Activated gamma-delta T cell treated with anti-CD3 and anti-CD28 coated beads, Interleukin-2, amount 50 U/mL, for 16 hours (primary cell): ENCODE measurements around the gene KCNC1.

Source experiments
- DNase-seq: peaks from one replicate; pipeline ENCODE4 v3.0.0-alpha.2; 2020; ENCODE audit warnings: low read depth

Gene KCNC1

DNA sequence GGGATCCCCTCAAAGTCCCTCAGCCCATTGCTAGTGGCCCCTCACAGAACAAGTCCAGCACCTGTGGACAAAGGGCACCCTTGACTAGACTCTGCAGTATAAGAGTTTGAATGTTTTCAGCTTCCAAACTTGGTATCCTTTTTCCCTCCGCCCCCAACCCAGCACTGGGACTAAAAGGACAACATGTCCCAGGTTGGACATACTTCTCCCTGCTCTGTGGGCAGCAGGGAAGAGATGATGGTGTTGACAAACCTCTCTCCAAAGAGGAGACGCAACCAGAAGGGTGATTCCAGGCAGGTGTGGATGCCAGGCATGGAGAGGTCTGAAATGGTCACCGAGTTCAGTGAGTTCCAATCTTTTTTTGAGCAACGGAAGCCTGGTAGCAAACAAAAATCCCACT lies 19.7 kb upstream of the KCNC1 start:
- no peak for DNase-seq

DNA sequence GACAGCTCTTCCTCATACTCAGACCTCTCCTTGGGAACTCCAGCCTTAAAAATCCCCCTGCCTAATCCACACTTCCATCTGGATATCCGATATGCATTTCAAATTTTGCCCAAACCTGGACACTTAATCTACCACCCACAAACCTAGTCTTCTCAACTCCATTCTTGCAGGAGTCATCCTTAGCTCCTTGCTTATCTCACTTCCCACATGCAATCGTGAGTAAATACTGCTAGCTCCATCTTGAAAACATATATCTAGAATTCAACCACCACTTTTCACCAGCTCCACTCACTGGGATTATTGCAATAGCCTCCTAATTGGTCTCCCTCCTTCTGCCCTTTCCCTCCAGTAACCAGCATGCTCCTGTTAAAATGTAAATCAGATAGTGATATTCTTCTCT lies 17.8 kb upstream of the KCNC1 start:
- no peak for DNase-seq

DNA sequence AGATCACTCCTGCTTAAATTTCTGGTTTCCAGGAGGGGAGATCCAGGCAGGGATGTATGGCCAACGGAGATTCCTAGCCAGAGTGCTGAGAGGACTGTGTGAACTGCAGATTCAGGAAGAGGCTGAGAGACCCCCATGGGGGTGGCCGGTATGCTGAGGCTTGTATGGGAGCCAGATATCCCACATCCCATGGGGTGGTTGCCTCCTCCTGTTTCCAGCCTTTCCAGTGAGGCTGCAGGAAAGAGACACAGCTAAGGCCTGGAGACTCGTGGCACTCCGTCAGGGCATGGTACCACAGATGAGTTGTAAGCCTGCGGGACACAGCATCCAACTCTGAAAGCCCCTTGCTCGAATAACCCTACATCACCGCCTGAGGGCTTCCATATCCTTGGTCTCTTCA lies 16.6 kb upstream of the KCNC1 start:
- no peak for DNase-seq

DNA sequence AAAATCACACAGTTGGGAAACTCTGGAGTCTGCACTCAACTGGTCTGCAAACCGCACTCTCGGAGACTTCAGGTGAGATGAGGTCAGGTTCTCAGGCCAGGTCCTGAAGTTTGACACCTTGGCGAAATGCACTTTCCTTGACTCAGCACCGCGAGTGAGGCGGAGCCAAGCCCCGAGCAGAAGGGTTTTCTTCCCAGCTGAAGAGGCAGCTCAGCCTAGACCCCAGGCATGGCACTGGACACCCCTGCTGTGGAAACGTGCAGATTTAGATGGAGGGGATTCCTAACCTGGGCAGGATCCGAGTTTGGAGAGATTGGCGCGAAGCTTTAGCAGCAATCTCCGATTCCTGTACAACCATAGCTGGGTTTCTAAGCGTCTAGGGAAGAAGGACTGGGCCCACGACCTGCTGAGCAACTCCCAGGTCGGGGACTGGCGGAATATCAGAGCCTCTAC lies 16.0 kb upstream of the KCNC1 start:
- DNase-seq: no peak

DNA sequence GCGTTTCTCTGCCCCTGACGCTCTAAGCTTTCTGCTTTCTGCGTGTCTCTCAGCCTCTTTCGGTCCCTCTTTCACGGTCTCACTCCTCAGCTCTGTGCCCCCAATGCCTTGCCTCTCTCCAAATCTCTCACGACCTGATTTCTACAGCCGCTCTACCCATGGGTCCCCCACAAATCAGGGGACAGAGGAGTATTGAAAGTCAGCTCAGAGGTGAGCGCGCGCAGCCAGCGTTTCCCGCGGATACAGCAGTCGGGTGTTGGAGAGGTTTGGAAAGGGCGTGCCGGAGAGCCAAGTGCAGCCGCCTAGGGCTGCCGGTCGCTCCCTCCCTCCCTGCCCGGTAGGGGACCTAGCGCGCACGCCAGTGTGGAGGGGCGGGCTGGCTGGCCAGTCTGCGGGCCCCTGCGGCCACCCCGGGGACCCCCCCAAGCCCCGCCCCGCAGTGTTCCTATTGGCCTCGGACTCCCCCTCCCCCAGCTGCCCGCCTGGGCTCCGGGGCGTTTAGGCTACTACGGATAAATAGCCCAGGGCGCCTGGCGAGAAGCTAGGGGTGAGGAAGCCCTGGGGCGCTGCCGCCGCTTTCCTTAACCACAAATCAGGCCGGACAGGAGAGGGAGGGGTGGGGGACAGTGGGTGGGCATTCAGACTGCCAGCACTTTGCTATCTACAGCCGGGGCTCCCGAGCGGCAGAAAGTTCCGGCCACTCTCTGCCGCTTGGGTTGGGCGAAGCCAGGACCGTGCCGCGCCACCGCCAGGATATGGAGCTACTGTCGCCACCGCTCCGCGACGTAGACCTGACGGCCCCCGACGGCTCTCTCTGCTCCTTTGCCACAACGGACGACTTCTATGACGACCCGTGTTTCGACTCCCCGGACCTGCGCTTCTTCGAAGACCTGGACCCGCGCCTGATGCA lies 15.3 kb upstream of the KCNC1 start, which contains the start of gene MYOD1:
Gene MYOD1 (plus strand): TSS at position 544 of the 910 bp plus-strand sequence. CDS start 212 bp downstream, at position 756.
- DNase-seq: no peak

DNA sequence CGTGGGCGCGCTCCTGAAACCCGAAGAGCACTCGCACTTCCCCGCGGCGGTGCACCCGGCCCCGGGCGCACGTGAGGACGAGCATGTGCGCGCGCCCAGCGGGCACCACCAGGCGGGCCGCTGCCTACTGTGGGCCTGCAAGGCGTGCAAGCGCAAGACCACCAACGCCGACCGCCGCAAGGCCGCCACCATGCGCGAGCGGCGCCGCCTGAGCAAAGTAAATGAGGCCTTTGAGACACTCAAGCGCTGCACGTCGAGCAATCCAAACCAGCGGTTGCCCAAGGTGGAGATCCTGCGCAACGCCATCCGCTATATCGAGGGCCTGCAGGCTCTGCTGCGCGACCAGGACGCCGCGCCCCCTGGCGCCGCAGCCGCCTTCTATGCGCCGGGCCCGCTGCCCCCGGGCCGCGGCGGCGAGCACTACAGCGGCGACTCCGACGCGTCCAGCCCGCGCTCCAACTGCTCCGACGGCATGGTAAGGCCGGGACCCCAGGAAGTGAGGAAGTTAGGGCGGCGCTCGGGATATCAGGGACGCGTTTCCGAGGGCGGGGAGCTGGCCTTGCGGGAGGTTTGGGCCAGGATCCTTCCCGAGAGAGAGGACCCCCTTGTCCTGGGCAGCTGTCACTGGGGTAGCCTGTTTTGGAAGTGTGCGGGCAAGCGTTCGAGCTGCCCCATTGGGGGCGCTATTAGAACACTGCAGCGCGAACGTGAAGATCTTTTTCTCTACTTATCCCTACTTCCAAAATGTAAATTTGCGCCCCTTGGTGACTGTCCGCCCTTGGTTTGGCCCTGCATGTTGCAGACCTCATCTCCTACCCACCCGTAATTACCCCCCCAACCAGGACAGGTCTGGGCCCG lies 14.4 kb upstream of the KCNC1 start:
- no peak for DNase-seq

DNA sequence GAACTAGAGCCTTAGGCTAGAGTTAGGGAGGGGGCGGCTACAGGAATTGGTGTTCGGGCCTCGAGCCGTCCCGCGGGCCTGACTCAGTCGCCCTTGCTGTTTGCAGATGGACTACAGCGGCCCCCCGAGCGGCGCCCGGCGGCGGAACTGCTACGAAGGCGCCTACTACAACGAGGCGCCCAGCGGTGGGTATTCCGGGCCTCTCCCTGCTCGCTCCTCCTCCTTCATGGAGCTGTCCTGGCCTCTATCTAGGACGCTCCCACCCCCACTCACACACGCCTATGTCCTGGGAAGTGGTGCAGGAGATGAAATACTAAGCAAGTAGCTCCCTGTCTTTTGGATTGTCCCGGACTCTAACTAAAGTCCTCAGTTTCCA lies 13.8 kb upstream of the KCNC1 start:
- no peak for DNase-seq

DNA sequence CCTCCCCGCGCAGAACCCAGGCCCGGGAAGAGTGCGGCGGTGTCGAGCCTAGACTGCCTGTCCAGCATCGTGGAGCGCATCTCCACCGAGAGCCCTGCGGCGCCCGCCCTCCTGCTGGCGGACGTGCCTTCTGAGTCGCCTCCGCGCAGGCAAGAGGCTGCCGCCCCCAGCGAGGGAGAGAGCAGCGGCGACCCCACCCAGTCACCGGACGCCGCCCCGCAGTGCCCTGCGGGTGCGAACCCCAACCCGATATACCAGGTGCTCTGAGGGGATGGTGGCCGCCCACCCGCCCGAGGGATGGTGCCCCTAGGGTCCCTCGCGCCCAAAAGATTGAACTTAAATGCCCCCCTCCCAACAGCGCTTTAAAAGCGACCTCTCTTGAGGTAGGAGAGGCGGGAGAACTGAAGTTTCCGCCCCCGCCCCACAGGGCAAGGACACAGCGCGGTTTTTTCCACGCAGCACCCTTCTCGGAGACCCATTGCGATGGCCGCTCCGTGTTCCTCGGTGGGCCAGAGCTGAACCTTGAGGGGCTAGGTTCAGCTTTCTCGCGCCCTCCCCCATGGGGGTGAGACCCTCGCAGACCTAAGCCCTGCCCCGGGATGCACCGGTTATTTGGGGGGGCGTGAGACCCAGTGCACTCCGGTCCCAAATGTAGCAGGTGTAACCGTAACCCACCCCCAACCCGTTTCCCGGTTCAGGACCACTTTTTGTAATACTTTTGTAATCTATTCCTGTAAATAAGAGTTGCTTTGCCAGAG lies 13.2 kb upstream of the KCNC1 start:
- DNase-seq: no peak

DNA sequence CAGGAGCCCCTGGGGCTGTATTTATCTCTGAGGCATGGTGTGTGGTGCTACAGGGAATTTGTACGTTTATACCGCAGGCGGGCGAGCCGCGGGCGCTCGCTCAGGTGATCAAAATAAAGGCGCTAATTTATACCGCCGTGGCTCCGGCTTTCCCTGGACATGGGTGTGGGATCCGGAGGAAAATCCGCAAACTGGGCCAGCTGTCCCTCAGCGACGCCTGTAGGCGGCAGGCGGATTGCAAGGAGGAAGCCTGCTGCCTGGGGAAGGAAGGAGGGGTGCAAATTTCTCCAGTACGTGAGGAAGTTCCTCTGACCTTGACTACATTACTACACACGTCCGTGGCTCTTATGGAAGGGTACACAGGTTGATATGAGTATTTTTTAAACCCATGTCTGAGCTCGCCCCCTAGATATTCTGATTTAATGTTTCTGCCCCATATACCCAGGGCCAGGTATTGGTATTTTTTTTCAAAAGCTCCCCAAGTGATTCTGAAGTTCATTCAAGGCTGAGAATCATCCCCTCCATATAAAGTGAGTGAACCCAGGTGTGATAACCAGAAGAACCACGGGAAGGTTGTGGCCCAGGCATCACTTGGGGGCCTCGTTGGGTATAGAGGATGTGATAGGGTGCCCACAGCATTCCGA lies 12.5 kb upstream of the KCNC1 start:
- DNase-seq: no peak

DNA sequence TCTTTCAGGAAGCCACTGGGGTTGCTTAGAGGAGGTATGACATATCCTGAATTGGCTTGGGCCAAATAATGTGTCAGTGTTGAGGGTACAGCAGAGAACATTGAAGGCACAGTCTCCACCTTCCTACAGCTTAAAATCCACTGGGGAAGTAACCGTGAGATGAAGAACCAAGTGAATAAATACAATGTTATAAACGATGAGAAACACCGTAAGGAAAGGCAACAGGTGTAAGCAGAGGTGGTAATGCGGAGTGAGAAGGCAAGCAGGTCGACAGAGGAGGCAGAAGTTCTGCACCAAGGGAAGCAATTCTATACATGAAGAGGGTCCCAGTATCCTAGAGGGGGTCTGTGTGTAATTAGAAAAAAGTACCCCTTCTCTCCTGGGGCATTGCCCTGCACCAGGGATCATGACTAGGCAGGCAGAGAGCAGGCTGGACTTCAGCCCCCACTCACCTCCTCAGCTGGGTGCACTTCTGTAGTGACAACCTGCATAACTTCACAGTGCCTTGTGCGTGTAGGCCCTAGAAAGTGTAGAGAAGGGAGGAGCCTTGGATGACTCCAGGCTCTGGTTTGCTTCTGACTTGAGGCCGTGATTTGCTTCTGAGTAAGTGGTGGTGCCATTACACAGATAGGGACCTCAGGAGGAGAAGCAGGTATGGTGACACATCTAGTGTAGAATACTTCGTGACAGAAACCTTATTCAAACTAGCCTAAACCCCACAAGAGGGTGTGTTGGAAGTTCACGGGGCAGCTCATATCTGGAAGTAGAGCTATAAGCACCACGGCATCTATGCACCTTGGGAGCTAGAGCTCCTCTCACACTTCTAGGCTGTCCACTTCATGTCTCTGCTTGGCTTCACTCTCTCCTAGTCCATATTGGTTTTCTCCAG lies 10.3 kb upstream of the KCNC1 start:
- DNase-seq: no peak

DNA sequence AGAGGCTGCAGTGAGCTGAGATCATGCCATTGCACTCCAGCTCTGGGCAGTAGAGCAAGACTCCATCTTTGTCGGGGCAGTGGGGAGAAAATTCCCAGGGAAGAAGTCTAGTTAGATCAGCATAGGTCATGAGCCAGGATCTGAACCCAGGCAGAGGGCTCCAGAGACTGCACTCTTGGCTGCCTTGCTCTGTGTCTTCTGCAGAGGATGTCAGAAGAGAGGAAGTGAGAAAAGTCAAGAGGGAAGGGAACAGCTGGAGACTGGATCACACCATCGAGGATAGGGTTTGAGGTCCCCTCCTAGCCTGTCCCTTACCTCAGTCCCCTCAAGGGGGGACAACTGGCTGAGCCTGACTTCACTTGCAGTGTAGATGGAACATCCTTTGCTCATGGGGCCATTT lies 9.4 kb upstream of the KCNC1 start:
- DNase-seq: no peak

DNA sequence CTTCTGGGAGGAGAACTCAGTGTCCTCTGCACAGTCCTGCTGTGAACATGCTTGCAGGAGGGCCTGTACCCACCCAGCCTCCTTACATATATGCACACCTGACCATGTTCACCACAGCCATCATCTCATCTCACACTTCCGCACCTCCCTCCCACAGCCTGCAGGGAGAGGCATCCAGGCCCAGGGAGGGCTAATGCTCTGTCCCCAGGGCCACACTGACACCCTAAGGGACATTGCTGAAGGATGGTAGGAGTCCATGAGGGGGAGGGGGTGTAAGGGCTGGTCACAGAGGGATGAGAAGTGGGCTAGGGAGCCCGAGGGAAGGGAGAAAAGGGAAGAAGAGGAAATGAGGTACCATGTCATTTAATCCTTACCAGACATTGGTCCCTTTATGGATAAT lies 4.4 kb upstream of the KCNC1 start:
- no peak for DNase-seq

DNA sequence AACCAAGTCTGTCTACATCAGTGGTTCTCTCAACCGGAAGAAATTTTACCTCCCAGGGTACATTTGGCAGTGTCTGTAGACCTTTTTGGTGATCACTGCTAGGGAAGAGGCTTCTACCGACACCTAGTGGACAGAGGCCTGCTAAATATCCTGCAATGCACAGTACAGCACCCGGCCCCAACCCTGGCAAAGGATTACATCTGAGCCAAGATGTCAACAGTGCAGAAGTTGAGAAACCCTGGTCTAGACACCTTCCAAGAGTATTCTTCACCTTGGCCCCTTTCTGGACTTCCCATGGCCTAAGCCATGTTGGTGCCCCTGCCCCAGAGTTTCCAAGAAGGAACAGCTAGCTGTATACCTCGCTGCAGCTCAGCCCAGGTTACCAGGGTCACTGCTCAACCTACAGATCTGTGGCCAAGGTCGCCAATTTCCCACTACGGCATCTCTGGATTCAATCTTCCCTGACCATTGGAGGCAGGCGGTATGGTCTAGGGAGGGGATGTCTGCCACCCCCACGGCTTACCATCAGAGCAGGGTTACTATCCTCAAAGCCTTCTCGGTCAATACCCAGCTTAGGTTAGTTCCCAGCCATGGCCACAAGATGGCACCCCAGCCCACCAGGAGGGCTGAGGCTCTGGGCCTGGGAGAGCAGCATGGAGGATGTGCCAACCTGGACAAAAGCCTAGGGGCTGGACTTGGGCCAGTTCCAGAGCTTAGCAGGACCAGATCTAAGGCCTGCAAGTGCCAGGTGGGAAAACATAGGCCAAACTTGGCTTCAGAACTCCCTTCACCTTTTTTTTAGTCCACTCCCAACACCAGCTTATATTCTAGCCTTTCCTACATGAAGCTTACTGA lies 3.7 kb upstream of the KCNC1 start:
- DNase-seq: peak; percentile 19

DNA sequence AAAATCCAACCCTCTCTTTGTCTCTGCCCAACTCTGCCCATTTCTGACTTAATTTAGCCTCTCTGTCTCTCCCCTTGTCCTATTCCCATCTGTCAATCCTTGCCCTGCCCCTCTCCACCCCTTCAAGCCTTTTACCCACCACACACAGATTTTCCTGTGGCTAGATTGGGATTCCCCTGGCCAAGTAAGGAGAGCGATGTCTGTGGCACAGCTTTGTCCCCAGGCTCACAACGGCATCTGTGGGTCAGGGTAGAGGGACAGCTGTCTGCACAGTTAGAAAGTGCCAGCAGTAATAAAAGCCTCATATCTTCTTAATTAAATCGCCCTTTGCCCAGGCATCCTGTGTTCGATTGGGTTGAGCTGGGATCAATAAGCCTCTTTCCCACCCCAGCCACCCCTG lies 1.3 kb upstream of the KCNC1 start:
- no peak for DNase-seq

DNA sequence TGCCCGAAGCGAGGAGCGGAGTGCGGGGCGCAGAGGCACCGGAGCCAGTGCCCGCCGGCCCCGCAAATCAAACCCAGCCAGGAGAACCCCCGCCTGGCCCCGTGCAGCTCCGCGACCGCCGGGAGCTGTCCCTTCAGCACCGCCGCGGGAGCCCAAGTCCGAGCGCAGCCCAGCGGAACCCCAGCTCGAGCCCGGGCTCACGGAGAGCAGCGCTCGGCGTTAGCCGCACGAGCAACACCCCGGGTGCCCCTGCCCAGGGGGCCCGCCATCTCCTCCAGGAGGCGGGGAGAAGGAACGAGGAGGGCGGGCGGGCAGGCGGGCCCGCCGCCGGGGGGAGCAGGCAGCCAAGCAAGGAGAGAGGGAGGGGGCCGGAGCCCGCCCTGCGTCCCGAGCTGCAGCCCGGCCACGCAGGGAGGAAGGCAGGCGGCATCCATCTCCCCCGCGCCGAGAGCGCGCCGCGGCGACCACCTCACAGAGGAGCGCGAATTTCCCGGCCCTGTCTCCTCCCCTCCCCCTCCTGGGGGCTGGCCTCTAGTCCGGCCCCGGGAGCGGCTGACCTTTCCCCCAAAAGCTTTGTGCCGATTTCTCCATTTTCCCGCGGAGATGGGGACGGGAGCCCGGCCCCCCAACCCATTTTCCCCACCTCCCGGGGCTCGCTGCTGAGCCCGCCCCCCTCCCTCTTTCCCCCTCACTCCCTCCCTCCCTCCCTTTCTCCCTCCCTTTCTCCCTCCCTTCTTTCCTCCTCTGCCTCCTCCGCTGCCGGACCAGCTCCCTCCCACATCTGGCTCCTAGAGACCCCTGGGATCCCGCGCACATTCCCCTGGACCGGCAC lies 621 bp downstream of the KCNC1 start:
- no peak for DNase-seq

DNA sequence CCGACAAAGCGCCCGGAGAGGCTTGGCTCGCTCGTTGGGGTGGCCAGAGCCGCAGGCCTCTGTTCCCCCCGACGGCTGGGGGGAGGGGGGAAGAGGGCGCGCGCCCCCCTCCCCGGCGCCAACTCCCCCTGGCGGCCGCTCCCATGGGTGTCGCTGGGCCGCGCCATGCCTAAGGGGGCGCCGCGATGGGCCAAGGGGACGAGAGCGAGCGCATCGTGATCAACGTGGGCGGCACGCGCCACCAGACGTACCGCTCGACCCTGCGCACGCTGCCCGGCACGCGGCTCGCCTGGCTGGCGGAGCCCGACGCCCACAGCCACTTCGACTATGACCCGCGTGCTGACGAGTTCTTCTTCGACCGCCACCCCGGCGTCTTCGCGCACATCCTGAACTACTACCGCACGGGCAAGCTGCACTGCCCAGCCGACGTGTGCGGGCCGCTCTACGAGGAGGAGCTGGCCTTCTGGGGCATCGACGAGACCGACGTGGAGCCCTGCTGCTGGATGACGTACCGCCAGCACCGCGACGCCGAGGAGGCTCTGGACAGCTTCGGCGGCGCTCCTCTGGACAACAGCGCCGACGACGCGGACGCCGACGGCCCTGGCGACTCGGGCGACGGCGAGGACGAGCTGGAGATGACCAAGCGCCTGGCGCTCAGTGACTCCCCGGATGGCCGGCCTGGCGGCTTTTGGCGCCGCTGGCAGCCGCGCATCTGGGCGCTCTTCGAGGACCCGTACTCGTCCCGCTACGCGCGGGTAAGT lies 1.4 kb downstream of the KCNC1 start:
- DNase-seq: no peak

DNA sequence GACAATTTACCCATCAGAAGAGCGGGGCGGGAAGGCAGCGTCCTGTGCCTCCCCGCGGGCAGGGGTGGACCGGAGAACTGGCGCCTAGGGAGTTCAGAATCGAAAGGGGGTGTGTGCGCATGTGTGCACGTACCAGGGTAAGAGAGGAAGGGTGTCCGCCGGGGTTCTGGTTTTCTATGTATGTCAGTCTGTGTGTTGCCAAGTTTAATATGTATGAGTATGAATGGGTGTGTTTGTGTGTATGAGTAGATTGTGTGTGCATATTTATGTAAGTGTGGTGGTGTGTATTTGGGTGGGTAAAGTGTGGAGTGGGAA lies 2.0 kb downstream of the KCNC1 start:
- no peak for DNase-seq
